ENCODE measurements around the gene RRP9. TPM values are rescaled to one million over a fixed set of nuclear protein-coding genes. Genes with fewer than 3 reads are reported as not detected.

The RRP9 gene
- total RNA-seq, 1 experiment from 2014 or later: 71.3 TPM

DNA sequence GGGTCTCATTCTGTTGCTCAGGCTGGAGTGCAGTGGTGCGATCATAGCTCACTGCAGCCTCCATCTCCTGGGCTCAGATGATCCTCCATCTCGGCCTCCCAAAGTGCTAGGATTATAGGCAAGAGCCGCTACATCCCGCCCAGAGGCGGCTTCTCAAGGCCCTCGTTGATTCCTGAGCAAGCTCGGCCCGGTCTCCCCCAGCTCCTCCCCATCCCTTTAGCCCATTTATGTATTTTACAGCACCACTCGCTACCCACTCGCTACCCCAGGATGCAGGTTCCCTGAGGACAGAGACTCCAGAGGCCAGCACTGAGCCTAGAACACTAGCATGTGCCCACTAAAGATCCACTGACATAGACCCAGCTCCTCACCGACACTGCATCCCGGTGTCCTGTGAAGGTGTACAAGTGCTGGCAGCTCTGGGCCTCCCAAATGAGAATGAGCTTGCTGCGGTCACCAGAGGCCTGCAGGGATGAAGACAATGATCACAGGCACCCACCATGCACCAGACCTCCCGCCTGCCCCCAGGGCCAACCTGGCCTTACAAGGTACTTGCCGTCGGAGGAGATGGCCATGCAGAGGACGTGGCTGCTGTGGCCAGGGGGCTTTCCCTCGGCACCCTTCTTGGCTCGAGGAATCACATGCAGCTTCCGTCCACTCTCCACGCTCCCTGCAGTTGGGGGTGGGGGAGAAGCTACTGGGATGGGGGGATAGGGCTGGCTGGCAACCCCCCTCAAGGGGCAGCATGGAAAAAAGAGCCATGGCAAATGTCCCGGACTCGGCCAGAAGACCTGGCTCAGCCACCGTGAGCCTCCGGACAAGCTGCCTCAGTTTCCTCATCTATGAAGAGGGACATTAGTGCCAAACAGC lies 5.6 kb downstream of the RRP9 start:
- ATAC-seq (no peak), DNase-seq (ENCODE audit: low read depth, low spot score) (no peak)
- TF ChIP-seq YY1 (IDR thresholded peaks at IDR 0.05; ENCODE audit: extremely low read depth, insufficient replicate concordance, low read depth, low read length) (no peak), EGR1 (IDR thresholded peaks at IDR 0.05; ENCODE audit: low read depth) (no peak), POLR2AphosphoS5 (IDR thresholded peaks at IDR 0.05; ENCODE audit: low read depth, low read length) (no peak), TCF7L2 (IDR thresholded peaks at IDR 0.05; ENCODE audit: borderline replicate concordance, extremely low read depth, insufficient read depth, insufficient read length) (no peak), POLR2A (IDR thresholded peaks at IDR 0.05; ENCODE audit: borderline replicate concordance, extremely low read depth, insufficient read depth, insufficient read length) (no peak), CEBPB (IDR thresholded peaks at IDR 0.05; ENCODE audit: low read depth) (no peak), FOSL1 (IDR thresholded peaks at IDR 0.05; ENCODE audit: low read depth) (no peak)
- TF ChIP-seq, protein P1, sequence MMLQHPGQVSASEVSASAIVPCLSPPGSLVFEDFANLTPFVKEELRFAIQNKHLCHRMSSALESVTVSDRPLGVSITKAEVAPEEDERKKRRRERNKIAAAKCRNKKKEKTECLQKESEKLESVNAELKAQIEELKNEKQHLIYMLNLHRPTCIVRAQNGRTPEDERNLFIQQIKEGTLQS (IDR thresholded peaks at IDR 0.05): no peak
- TF ChIP-seq, protein P2, sequence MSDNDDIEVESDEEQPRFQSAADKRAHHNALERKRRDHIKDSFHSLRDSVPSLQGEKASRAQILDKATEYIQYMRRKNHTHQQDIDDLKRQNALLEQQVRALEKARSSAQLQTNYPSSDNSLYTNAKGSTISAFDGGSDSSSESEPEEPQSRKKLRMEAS (IDR thresholded peaks at IDR 0.05): no peak
- peaks cover 45% of the 10 kb centered on the region for H3K79me2 ChIP-seq (ENCODE audit: insufficient read depth, low read length)
- peaks cover 29 to 65% of the 10 kb centered on the region in 2 experiments for H3K36me3 ChIP-seq (ENCODE audit: control insufficient read depth in 1 of 2, insufficient read depth in 2 of 2, low read length in 2 of 2)
- no peaks in the 10 kb centered on the region for H3K27me3 ChIP-seq (ENCODE audit: insufficient read depth, low read length)
- no peak overlapping the region for H3K4me3 ChIP-seq (replicated peaks in 1 of 2; ENCODE audit: low read depth in 1 of 2, low read length in 2 of 2)
- POLR2A ChIA-PET: no interaction called here
- CTCF ChIA-PET: no interaction called here
- no peak overlapping the region for H2AFZ ChIP-seq (ENCODE audit: low read depth, low read length, poor library complexity, severe bottlenecking)
- H3K27ac ChIP-seq (ENCODE audit: low read depth, low read length): no peak overlapping the region
- H3K4me2 ChIP-seq (ENCODE audit: low read length): no peak overlapping the region
- no peaks in the 10 kb centered on the region for H3K9me2 ChIP-seq (ENCODE audit: insufficient read depth)
- RAD21 ChIA-PET (ENCODE audit: low non-redundant PET in 1 of 2, low total read pairs in 2 of 2, uncharacterized antibody in 2 of 2, unreplicated experiment in 2 of 2): no interaction called here
- H3K9ac ChIP-seq (ENCODE audit: low read length): no peak overlapping the region
- no TSS peak for BruUV-seq (replicated peaks)
- H3K4me1 ChIP-seq (ENCODE audit: control insufficient read depth in 1 of 2, insufficient read depth in 2 of 2, low read length in 2 of 2): peaks cover 12% of the 10 kb centered on the region in 2 experiments
- intact Hi-C loops (cut with micrococcal nuclease): no loop called here
- H4K20me1 ChIP-seq (ENCODE audit: insufficient read depth): 0 out of 2 replicates have a peak, but pooled peaks cover 4% of the 10 kb centered on the region
- no peaks in the 10 kb centered on the region for H3K9me3 ChIP-seq (ENCODE audit: control insufficient read depth in 1 of 2, insufficient read depth in 1 of 2, low read depth in 1 of 2, low read length in 2 of 2)
